Right ventricle myocardium superior (tissue), 1 donor: ENCODE measurements around the gene SPSB4. TPM values are rescaled to one million over a fixed set of nuclear protein-coding genes. Genes with fewer than 3 reads are reported as not detected.
A peak's percentile ranks its signal among the peaks of the same experiment; 100 is the strongest.

Source experiments
- ATAC-seq: fragments of 200-7000 bp; cut with Tn5 transposase; one replicate; pipeline ENCODE4 v1.9.1; 2020; ENCODE audit warnings: mild to moderate bottlenecking; ENCODE audit not compliant: poor library complexity
- DNase-seq: peaks from one replicate; pipeline ENCODE4 v3.0.0-alpha.2; 2020
- intact Hi-C: fragments of 100-400 bp; cut with DNase I; formaldehyde crosslinking; loops from one replicate; pipeline ENCODE4 v1.11.2; 2022
- total RNA-seq: library from RNA; stranded (reverse); fragmentation: NEBNext Ultra II Directional; extraction: Animal tissue kit (Norgen Biotek cat#: 25700); gene quantifications from one replicate; pipeline ENCODE4 v1.2.1, GENCODE V29; 2021
- donor health status: DM: no; HTN: yes; CAD: no; lungs with severe emphysema.

Gene SPSB4
- total RNA-seq, 1 donor from 2014 or later = 7.3 TPM

- intact Hi-C loops = no loop called here
- ATAC-seq (no peak), DNase-seq (no peak)
Observed at GRCh38 chr3:141087076-141087777, 36.1 kb downstream of the SPSB4 start.

DNA sequence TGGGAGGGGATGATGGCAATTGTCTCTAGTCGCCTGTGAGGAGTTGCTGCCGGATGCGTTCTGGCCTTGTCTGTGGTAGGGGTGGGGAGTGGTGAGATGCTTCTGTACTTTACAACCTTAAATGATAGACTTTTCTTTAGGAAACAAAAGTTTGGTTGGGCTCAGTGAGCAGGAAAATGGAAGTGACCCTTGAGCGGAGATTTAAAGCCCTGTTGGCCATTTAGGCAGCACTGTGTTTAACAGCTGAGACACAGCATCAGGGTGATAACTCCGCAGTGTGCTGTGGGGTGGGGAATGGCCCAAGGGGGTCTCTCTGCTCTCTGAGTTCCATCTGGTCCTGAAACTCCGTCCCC lies 36.6 kb downstream of the SPSB4 start:
- intact Hi-C loops = no loop called here
- no peak for ATAC-seq
- DNase-seq = no peak

GRCh38 chr3:141089339-141090152 lies 38.4 kb downstream of the SPSB4 start:
- no peak for ATAC-seq
- DNase-seq = no peak
- intact Hi-C loops = no loop called here

DNA sequence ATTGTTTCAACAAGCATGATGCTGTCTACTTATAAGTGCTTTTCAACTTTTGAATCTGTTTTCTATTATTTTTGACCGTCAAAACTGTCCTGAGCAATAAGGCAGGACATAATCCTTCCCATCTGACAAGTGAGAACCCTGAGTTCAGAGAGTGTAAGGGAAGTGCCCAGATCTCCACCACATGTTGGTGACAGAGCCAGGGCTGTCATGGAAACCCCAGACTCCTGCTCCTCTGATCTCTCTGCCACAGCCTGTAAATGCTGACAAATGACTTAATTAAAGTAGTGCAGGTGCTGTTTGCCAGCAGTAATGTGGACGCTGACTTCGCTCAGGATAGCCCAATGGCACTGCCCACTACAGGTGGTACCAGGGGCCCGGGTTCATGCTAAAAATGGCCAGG lies 40.3 kb downstream of the SPSB4 start:
- DNase-seq (no peak), ATAC-seq (no peak)
- intact Hi-C loops = no loop called here

GRCh38 chr3:141092663-141093062 lies 41.5 kb downstream of the SPSB4 start:
- intact Hi-C loops = no loop called here
- ATAC-seq = no peak
- DNase-seq = no peak

DNA sequence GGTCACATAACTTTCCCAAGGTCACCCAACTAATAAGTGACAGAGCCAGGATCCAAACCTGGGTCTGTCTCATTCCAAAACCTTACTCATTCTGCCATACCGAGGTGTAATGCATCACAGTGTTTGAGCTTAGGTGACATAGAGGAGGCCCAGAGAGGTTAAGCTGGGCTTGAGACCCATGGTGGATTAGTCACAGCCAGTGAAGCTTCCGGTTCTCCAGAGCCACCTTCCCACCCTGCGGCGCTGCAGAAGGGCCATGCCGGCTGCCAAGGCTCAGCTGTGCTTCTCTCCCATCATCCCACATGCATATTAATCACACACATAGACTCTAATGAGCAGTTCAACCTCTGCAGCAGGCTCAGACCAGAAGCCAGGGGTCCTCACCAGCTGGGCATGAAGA lies 42.2 kb downstream of the SPSB4 start:
- intact Hi-C loops = no loop called here
- ATAC-seq (peak; percentile 6), DNase-seq (no peak)

DNA sequence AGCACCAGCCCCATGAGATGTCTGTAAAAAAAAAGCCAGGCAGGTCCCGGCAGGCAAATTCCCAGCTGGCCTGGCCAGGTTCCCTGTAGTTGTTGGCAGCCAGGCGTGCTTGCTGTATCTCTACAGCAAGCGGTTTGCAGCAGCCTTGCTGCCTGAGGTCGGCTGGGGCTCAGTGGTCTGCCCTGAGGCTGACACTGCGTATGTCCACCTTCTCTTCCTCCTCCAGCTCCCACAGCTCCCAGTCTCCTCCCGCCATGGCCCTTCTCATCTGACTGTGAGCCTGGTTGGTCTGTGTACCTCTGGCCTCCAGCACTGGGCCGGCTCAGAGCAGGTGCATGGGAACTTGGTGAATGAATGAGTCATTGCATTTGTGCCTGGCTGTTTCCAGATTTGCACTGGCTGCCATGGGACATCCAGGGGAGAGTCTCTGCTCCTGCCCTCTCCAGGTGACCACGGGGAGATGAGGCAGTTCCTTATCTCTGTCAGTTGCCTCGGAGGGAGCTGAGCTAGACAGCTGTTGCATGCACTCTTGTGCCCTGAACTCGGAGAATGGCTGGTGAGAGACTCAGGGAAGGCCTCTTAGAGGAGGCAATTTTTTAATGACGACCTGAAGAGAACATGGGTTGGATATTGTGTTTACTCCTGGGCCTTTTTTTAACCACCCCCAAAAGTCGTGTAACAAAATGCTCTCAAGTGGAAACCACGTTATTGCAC lies 43.0 kb downstream of the SPSB4 start:
- ATAC-seq (peak; percentile 83), DNase-seq (peak; percentile 87)
- intact Hi-C loops = no loop called here

DNA sequence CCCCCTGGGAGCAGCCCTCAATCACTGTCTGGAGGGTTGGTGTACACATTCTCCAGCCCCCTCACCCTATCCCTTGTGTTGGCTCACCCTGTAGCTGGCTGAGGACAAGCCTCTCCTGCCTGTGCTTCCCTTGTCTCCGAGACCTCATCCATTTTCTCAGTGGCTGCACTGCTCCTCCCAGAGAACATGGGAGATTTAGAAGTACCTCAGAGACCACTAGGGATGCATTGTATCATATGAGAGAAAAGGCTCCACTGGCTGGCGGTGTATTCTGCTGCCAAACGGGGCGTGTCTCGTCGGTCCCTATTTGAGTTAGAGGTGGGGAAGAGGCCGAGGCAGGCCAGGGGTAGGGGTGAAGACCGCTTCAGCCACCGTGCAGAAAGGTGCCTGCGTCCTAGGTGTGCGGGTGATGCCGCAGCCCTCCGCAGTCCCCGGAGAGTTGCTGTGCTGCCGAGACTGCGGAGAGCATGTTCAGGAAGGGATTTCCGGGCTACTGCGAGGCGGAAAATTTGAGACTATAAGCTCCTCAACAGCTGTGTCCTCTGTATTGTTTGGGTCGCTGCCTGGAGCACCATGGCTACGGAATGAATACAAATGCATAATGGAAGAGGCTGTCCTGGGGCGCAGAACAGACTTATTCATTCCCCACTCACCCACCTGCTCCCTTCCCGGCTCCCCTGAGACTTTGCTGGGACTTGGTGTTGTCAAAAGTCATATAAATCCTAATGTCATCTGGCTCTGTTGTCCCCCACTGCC lies 43.8 kb downstream of the SPSB4 start:
- ATAC-seq (peak; percentile 87), DNase-seq (peak; percentile 87)
- intact Hi-C loops = no loop called here

- intact Hi-C loops = no loop called here
- ATAC-seq (no peak), DNase-seq (no peak)
Observed at GRCh38 chr3:141095546-141095937, 44.4 kb downstream of the SPSB4 start.

GRCh38 chr3:141096164-141096563 lies 45.0 kb downstream of the SPSB4 start:
- DNase-seq = no peak
- no peak for ATAC-seq
- intact Hi-C loops = no loop called here

- ATAC-seq (no peak), DNase-seq (no peak)
- intact Hi-C loops = no loop called here
Observed at GRCh38 chr3:141096981-141097380, 45.8 kb downstream of the SPSB4 start.

- ATAC-seq = no peak
- intact Hi-C loops = no loop called here
- no peak for DNase-seq
Observed at GRCh38 chr3:141100112-141100511, 49.0 kb downstream of the SPSB4 start.

GRCh38 chr3:141100531-141101320 lies 49.6 kb downstream of the SPSB4 start:
- DNase-seq = no peak
- ATAC-seq = no peak
- intact Hi-C loops = no loop called here

- DNase-seq (no peak), ATAC-seq (no peak)
- intact Hi-C loops = no loop called here
Observed at GRCh38 chr3:141102372-141102771, 51.2 kb downstream of the SPSB4 start.

DNA sequence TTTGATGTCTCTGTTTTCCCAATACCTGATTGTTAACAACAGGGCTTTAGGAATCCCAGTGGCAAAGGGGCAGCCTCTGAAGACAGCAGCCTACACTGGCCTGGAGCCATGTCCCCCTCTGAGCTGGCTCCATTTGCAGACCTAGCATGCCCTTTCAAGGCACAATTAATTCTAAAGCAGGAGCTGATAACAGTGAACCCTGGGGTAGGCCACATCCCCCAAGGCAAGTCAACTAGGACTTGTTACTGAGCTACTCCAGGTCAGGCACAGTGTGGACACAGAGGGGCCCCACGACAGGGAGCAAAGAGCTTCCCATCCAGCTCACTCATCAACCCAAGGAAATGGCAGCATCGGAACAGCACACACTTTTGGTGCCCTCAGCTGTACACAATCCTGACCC lies 51.9 kb downstream of the SPSB4 start:
- intact Hi-C loops = no loop called here
- no peak for DNase-seq
- ATAC-seq = no peak

DNA sequence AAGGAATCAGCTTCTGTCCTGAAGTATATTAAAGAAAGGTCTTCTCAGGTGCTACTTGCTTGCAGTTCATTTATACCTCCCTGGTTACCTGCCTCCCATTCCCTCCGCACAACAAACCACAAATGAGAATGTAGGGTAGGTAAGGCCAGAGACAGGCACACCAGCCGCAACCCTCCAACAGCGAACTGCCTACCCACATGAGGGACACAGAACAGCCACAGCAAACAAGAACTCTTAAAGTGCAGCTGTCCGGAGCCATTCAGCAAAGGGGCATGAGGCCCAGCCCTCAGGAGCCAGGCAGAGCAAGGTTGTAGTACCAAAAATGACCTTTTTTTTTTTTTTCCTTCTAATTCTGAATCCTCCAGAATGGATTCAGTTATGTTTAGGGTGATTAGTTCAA lies 52.4 kb downstream of the SPSB4 start:
- DNase-seq = no peak

DNA sequence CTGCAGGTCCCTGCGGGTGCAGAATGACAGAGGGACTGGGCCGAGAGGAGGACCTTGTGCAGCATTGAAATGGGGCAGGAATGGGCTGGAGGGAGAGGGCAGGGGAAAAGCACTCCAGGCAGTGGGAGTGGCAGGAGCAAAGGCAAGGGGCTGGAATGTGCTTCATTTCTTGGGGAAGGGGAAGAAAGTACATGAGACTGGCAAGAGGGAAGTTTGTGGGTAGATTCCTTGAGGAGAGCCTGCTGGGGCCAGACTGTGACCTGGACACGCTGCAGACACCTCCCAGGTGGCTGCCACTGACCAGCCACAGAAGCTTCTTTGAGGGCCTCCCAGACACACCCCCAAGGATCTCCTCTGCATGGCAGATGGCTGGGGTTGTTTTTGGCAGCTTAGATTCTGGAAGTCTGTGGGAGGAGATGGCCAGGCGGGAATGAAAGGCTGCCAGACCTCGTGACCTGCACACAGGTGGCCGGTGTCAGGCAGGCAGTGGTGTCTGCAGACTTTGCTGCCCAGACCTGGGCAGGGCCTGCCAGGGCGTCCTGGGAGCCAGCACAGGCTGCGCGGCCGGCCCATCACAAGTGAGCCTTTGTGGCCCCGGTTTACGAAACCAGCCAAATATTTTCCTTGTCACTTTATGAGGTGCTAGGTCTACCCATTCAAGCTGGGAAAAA lies 53.1 kb downstream of the SPSB4 start:
- no peak for DNase-seq
- intact Hi-C loops = no loop called here
- peak; percentile 30 for ATAC-seq

More for the DNA sequence above, 52.4 kb downstream of the SPSB4 start:
- no peak for ATAC-seq
- intact Hi-C loops = no loop called here
